HEK293T (cell line): Measurements from ENCODE around the gene HLCS.

Source experiments
- BHLHE40 ChIP-seq: fragments of 450-650 bp; IDR thresholded peaks from 2 replicates; pipeline ENCODE4 v1.6.1; 2016; ENCODE audit warnings: mild to moderate bottlenecking, moderate library complexity, borderline replicate concordance
- ELF4 ChIP-seq: fragments of 450-650 bp; IDR thresholded peaks from 2 replicates; pipeline ENCODE4 v1.6.1; 2017; ENCODE audit warnings: antibody characterized with exemption
- FOXK2 ChIP-seq: fragments of 450-650 bp; IDR thresholded peaks from 2 replicates; pipeline ENCODE4 v1.6.1; 2016; ENCODE audit warnings: mild to moderate bottlenecking

- no peak for TF ChIP-seq ELF4
- TF ChIP-seq FOXK2, result no peak
- no peak for TF ChIP-seq BHLHE40
These were observed 231.3 kb downstream of the HLCS start for GRCh38 chr21:36735201-36735515.
